WTC11 (cell line): ENCODE measurements around the gene FAM236D. TPM values are rescaled to one million over a fixed set of nuclear protein-coding genes. Genes with fewer than 3 reads are reported as not detected.

Experiments
- total RNA-seq: library from RNA; stranded (reverse); gene quantifications from 3 replicates; pipeline ENCODE4 v1.2.3, GENCODE V29; 2021

FAM236D gene
- total RNA-seq, 1 experiment from 2014 or later: not detected

Other genes with a start within 250 kb of the FAM236D start
- 22.5 to 30.3 TPM (median 26.6 TPM) in 3 replicates for gene HDAC8, start 235.4 kb downstream of the FAM236D start, total RNA-seq
- gene PHKA1, start 93.9 kb downstream of the FAM236D start, total RNA-seq: 8.5 to 9.9 TPM (median 8.8 TPM) in 3 replicates
- 0.14 to 0.22 TPM (median 0.21 TPM) in 3 replicates for gene DMRTC1B, start 31.3 kb downstream of the FAM236D start, total RNA-seq
- gene FAM236B, start 25.6 kb downstream of the FAM236D start, total RNA-seq: not detected in 3 replicates
- gene FAM236C, start 104.4 kb upstream of the FAM236D start, total RNA-seq: not detected in 3 replicates
- gene FAM236A, start 130.0 kb upstream of the FAM236D start, total RNA-seq: not detected in 3 replicates
- gene DMRTC1, start 135.6 kb upstream of the FAM236D start, total RNA-seq: 0.14 TPM in 2 of 3 replicates, not detected in the other
- 1.0 to 1.7 TPM (median 1.6 TPM) in 3 replicates for gene PABPC1L2B, start 194.7 kb upstream of the FAM236D start, total RNA-seq